ENCODE data around the gene PKDREJ. TPM values are rescaled to one million over a fixed set of nuclear protein-coding genes. Genes with fewer than 3 reads are reported as not detected.

PKDREJ gene
- total RNA-seq, 4 donors from 2014 or later, result 0.11 to 0.19 TPM; not detected in 2

- Histone ChIP-seq H3K27ac (no peak overlapping the region), H3K4me1 (peaks cover 3 to 15% (median 7%) of the 10 kb centered on the region in 3 donors), H3K9me3 (no peaks in the 10 kb centered on the region), H3K4me3 (no peak overlapping the region), H3K36me3 (no peaks in the 10 kb centered on the region), H3K27me3 (peaks cover 0 to 33% (median 0%) of the 10 kb centered on the region in 4 donors)
- no peak for DNase-seq
- TF ChIP-seq POLR2A (IDR thresholded peaks at IDR 0.05) (no peak), CTCF (IDR thresholded peaks at IDR 0.05) (no peak)
- 76 to 82% methylated on average over 12 of the region's 12 CpGs for WGBS, 2 donors
- intact Hi-C loops (cut with DNase I), result no loop called here
These were observed 3.8 kb downstream of the PKDREJ start for GRCh38 chr22:46259374-46259773.

- Histone ChIP-seq H3K36me3 (no peaks in the 10 kb centered on the region), H3K4me1 (peaks cover 0 to 8% (median 3%) of the 10 kb centered on the region in 3 donors), H3K27me3 (peaks cover 0 to 22% (median 0%) of the 10 kb centered on the region in 4 donors), H3K9me3 (no peaks in the 10 kb centered on the region), H3K4me3 (no peak overlapping the region), H3K27ac (no peak overlapping the region)
- TF ChIP-seq CTCF (IDR thresholded peaks at IDR 0.05), result no peak
- no peak for TF ChIP-seq POLR2A (IDR thresholded peaks at IDR 0.05)
- intact Hi-C loops (cut with DNase I), result no loop called here
- no peak for DNase-seq
- 36 to 50% methylated on average over 8 of the region's 8 CpGs for WGBS, 2 donors
These were observed 6.7 kb downstream of the PKDREJ start for GRCh38 chr22:46256358-46256958.

GRCh38 chr22:46251816-46252380, 11.2 kb downstream of the PKDREJ start:
- WGBS, 2 donors, result 77 to 84% methylated on average over 9 of the region's 9 CpGs
- intact Hi-C loops (cut with DNase I), result no loop called here
- no peak for DNase-seq
- H3K4me3 ChIP-seq, result no peak overlapping the region
- H3K36me3 ChIP-seq, result no peaks in the 10 kb centered on the region
- no peaks in the 10 kb centered on the region for H3K9me3 ChIP-seq
- no peaks in the 10 kb centered on the region for H3K27me3 ChIP-seq
- no peak overlapping the region for H3K27ac ChIP-seq
- TF ChIP-seq CTCF (IDR thresholded peaks at IDR 0.05), result no peak
- no peak for TF ChIP-seq POLR2A (IDR thresholded peaks at IDR 0.05)
- H3K4me1 ChIP-seq, result peaks cover 15 to 44% (median 17%) of the 10 kb centered on the region in 3 donors

GRCh38 chr22:46251266-46251665, 11.9 kb downstream of the PKDREJ start:
- H3K27ac ChIP-seq, result peak overlapping the region in 1 of 4 donors; percentile 88
- no peaks in the 10 kb centered on the region for H3K9me3 ChIP-seq
- H3K4me1 ChIP-seq, result peaks cover 15 to 40% (median 17%) of the 10 kb centered on the region in 3 donors
- intact Hi-C loops (cut with DNase I), result no loop called here
- TF ChIP-seq POLR2A (IDR thresholded peaks at IDR 0.05) (no peak), CTCF (IDR thresholded peaks at IDR 0.05) (no peak)
- no peaks in the 10 kb centered on the region for H3K27me3 ChIP-seq
- no peaks in the 10 kb centered on the region for H3K36me3 ChIP-seq
- WGBS, 2 donors, result 78 to 88% methylated on average over 6 to 7 of the region's 7 CpGs
- peak overlapping the region; percentile 56 to 92 (median 84) for H3K4me3 ChIP-seq
- DNase-seq, result no peak

- Histone ChIP-seq H3K4me1 (peaks cover 12 to 43% (median 17%) of the 10 kb centered on the region in 3 donors), H3K36me3 (no peaks in the 10 kb centered on the region), H3K9me3 (no peaks in the 10 kb centered on the region), H3K27ac (peak overlapping the region; percentile 88 to 94 (median 94)), H3K27me3 (no peaks in the 10 kb centered on the region), H3K4me3 (peak overlapping the region; percentile 56 to 92 (median 84))
- intact Hi-C loops (cut with DNase I), result no loop called here
- no peak for DNase-seq
- 2 to 4% methylated on average over 10 to 18 of the region's 25 CpGs for WGBS, 2 donors
- no peak for TF ChIP-seq POLR2A (IDR thresholded peaks at IDR 0.05)
- TF ChIP-seq CTCF (IDR thresholded peaks at IDR 0.05), result no peak
These were observed 12.4 kb downstream of the PKDREJ start for GRCh38 chr22:46250783-46251125.
